ENCODE results near the gene VWA7.
"Not testable (repeated sequence)": the region's sequence is repeated elsewhere in the genome, so short reads cannot be mapped to it uniquely, and the experiment has no call there.

DNA sequence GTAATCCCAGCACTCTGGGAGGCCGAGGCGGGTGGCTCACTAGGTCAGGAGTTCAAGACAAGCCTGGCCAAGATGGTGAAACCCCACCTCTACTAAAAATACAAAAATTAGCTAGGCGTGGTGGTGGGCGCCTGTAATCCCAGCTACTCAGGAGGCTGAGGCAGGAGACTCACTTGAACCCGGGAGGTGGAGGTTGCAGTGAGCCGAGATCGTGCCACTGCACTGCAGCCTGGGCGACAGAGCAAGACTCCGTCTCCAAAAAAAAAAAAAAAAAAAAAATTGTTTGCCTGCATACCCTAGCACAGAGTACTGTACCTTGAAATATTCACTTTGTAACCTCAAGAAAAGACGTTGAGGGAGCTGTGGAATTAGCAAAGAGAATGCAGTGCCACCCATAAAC lies 43.3 kb upstream of the VWA7 start:
- TF ChIP-seq, protein P1, sequence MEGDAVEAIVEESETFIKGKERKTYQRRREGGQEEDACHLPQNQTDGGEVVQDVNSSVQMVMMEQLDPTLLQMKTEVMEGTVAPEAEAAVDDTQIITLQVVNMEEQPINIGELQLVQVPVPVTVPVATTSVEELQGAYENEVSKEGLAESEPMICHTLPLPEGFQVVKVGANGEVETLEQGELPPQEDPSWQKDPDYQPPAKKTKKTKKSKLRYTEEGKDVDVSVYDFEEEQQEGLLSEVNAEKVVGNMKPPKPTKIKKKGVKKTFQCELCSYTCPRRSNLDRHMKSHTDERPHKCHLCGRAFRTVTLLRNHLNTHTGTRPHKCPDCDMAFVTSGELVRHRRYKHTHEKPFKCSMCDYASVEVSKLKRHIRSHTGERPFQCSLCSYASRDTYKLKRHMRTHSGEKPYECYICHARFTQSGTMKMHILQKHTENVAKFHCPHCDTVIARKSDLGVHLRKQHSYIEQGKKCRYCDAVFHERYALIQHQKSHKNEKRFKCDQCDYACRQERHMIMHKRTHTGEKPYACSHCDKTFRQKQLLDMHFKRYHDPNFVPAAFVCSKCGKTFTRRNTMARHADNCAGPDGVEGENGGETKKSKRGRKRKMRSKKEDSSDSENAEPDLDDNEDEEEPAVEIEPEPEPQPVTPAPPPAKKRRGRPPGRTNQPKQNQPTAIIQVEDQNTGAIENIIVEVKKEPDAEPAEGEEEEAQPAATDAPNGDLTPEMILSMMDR (conservative IDR thresholded peaks at IDR 0.05), result not testable (repeated sequence)
- not testable (repeated sequence) for TF ChIP-seq ZFX (IDR thresholded peaks at IDR 0.05)
